ENCODE results near the gene ACAN. TPM values are rescaled to one million over a fixed set of nuclear protein-coding genes. Genes with fewer than 3 reads are reported as not detected.

The ACAN gene
- total RNA-seq, 1 experiment from 2014 or later, result 0.50 TPM

DNA sequence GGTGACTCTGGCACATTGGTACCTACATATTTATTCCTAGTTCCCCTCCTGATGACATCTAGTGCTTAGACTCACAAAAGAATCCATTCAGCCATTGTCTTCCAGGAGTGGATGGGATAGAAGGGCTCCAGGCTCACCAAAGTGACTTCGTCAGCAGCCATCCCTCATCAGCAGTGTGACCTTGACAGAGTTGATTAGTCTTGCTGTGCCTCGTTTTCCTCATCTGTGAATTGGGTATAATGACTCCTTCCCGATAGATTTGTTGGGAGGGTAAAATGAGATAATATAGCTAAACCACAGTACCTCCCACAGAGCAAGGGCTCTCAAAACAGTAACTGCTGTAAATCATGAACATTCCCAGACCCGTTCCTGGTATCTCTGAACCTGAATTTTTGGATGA, 10.7 kb downstream of the ACAN start:
- H2BK12ac ChIP-seq (ENCODE audit: insufficient read length, low read depth, low read length), result no peak overlapping the region
- H2AFZ ChIP-seq (ENCODE audit: low read length), result no peak overlapping the region
- no peaks in the 10 kb centered on the region for H3K4me1 ChIP-seq (ENCODE audit: insufficient read depth, low read length)
- H3K56ac ChIP-seq (ENCODE audit: insufficient read length, low read depth, low read length), result no peak overlapping the region
- H2BK120ac ChIP-seq (ENCODE audit: low read depth, low read length, poor library complexity, severe bottlenecking), result no peak overlapping the region
- H3K27me3 Mint-ChIP-seq (ENCODE audit: low read depth), result peaks cover 21% of the 10 kb centered on the region
- H4K20me1 ChIP-seq (ENCODE audit: control insufficient read depth, insufficient read depth, insufficient read length), result no peaks in the 10 kb centered on the region
- no CpG with 5 or more reads among the region's 4 CpGs for WGBS (ENCODE audit: extremely low coverage, insufficient read length, low lambda C conversion rate)
- H3K27me3 ChIP-seq (ENCODE audit: insufficient read depth, low read length), result no peaks in the 10 kb centered on the region
- H3K79me1 ChIP-seq (ENCODE audit: insufficient read depth, low read depth, low read length, poor library complexity, severe bottlenecking), result no peaks in the 10 kb centered on the region
- no peak overlapping the region for H4K5ac ChIP-seq (ENCODE audit: insufficient read length, low read depth, low read length)
- no peak overlapping the region for H3T11ph ChIP-seq (ENCODE audit: low read length)
- no peak overlapping the region for H3K4me3 Mint-ChIP-seq
- H3K36me3 Mint-ChIP-seq (ENCODE audit: insufficient read depth in 1 of 3, low read depth in 3 of 3), result no peaks in the 10 kb centered on the region; a peak in 1 of 7 replicates
- H2BK20ac ChIP-seq (ENCODE audit: low read depth, low read length, poor library complexity, severe bottlenecking), result no peak overlapping the region
- no peak overlapping the region for H3K4ac ChIP-seq (ENCODE audit: low read depth, low read length)
- DNase-seq, result no peak
- no peak overlapping the region for H3K14ac ChIP-seq (ENCODE audit: insufficient read depth, low read length)
- no peak overlapping the region for H3K27ac ChIP-seq (ENCODE audit: insufficient read length, low read depth, low read length)
- H2AK5ac ChIP-seq (ENCODE audit: insufficient read length, low read length), result no peak overlapping the region
- H3K4me1 Mint-ChIP-seq, result peaks cover 8 to 14% of the 10 kb centered on the region in 2 experiments
- H3K79me2 ChIP-seq (ENCODE audit: insufficient read depth, low read length), result no peaks in the 10 kb centered on the region
- TF ChIP-seq, protein P1, sequence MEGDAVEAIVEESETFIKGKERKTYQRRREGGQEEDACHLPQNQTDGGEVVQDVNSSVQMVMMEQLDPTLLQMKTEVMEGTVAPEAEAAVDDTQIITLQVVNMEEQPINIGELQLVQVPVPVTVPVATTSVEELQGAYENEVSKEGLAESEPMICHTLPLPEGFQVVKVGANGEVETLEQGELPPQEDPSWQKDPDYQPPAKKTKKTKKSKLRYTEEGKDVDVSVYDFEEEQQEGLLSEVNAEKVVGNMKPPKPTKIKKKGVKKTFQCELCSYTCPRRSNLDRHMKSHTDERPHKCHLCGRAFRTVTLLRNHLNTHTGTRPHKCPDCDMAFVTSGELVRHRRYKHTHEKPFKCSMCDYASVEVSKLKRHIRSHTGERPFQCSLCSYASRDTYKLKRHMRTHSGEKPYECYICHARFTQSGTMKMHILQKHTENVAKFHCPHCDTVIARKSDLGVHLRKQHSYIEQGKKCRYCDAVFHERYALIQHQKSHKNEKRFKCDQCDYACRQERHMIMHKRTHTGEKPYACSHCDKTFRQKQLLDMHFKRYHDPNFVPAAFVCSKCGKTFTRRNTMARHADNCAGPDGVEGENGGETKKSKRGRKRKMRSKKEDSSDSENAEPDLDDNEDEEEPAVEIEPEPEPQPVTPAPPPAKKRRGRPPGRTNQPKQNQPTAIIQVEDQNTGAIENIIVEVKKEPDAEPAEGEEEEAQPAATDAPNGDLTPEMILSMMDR (conservative IDR thresholded peaks at IDR 0.05), result no peak
- no peak overlapping the region for H4K8ac ChIP-seq (replicated peaks; ENCODE audit: insufficient read length, low read depth, low read length)
- no peak overlapping the region for H3K4me2 ChIP-seq (ENCODE audit: insufficient read depth, insufficient read length, low read length)
- H3K23ac ChIP-seq (ENCODE audit: insufficient read length, low read depth, low read length), result no peak overlapping the region
- H2BK15ac ChIP-seq (ENCODE audit: low read depth, low read length), result no peak overlapping the region
- no peak overlapping the region for H2BK5ac ChIP-seq (ENCODE audit: insufficient read length, low read length)
- H3K9ac ChIP-seq (ENCODE audit: extremely low read depth, insufficient read length, low read length), result no peak overlapping the region
- no peaks in the 10 kb centered on the region for H3K23me2 ChIP-seq (ENCODE audit: insufficient read length, low read depth, low read length, poor library complexity, severe bottlenecking)
- no peaks in the 10 kb centered on the region for H3K9me3 ChIP-seq (ENCODE audit: control insufficient read depth, low read depth, low read length)
- H3K18ac ChIP-seq (ENCODE audit: insufficient read length, low read depth, low read length), result no peak overlapping the region
- no peak overlapping the region for H3K27ac Mint-ChIP-seq
- H3K9me3 Mint-ChIP-seq, result no peaks in the 10 kb centered on the region
- no peak overlapping the region for H4K91ac ChIP-seq (ENCODE audit: insufficient read length, low read depth, low read length)
